Breast epithelium (tissue), 3 donors: ENCODE measurements around the gene EML5.

Source experiments
- POLR2A ChIP-seq: fragments of 450-650 bp; IDR thresholded peaks from one replicate; pipeline ENCODE4 v1.6.1; 2016; ENCODE audit warnings: antibody characterized with exemption, mild to moderate bottlenecking, moderate library complexity
- POLR2AphosphoS5 ChIP-seq, 3 donors: sonication (generic); formaldehyde crosslinking; IDR thresholded peaks; one replicate each; pipeline ENCODE4 v1.6.1; 2017; ENCODE audit warnings: antibody characterized with exemption in 3 of 3
- TF ChIP-seq, protein P1 (sequence below), 3 donors: fragments of 450-650 bp; IDR thresholded peaks; one replicate each; pipeline ENCODE4 v1.5.1; 2016 to 2017; ENCODE audit warnings: antibody characterized with exemption in 3 of 3, mild to moderate bottlenecking in 3 of 3, moderate library complexity in 3 of 3

GRCh38 chr14:88710709-88711108, 82.0 kb downstream of the EML5 start:
- no peak for TF ChIP-seq POLR2AphosphoS5 (IDR thresholded peaks at IDR 0.05)
- TF ChIP-seq POLR2A, result no peak
- TF ChIP-seq, protein P1, sequence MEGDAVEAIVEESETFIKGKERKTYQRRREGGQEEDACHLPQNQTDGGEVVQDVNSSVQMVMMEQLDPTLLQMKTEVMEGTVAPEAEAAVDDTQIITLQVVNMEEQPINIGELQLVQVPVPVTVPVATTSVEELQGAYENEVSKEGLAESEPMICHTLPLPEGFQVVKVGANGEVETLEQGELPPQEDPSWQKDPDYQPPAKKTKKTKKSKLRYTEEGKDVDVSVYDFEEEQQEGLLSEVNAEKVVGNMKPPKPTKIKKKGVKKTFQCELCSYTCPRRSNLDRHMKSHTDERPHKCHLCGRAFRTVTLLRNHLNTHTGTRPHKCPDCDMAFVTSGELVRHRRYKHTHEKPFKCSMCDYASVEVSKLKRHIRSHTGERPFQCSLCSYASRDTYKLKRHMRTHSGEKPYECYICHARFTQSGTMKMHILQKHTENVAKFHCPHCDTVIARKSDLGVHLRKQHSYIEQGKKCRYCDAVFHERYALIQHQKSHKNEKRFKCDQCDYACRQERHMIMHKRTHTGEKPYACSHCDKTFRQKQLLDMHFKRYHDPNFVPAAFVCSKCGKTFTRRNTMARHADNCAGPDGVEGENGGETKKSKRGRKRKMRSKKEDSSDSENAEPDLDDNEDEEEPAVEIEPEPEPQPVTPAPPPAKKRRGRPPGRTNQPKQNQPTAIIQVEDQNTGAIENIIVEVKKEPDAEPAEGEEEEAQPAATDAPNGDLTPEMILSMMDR (IDR thresholded peaks at IDR 0.05), result no peak
